MV-4-11 (cell line): Measurements from ENCODE around the gene BMP2K.
A peak's percentile ranks its signal among the peaks of the same experiment; 100 is the strongest.

ENCODE experiments used
- DNase-seq: peaks from one replicate; lab custom pipeline; 2025; lab: John Stamatoyannopoulos, UW

The BMP2K gene

DNA sequence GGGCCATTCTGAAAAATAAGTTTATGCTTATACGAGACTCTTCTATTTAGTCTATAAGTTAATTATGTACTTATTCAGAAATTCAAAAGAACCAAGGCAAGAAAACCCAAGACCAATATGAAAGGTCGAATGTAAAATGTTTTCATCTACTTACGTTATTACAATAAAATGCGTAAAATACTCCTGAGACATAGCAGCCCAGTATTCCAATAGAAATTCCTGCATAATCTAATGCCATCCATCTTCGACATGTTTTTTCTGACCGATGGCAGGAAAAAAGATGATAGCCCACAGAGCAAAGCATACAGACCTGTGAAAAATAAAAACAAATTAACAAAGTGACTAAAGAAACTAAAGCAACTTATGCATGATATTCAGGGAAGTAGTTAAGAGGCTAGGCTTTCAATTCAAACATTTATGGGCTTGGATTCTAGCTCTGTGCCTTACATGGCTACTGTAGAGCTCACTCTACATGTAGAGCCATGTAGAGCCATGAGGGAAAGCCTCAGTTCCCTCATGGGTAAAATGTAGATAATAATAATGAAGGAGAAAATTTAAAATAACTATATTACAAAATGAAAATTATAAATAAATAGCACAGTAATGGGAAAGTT is 154.0 kb downstream of the BMP2K start:
- DNase-seq, result no peak

DNA sequence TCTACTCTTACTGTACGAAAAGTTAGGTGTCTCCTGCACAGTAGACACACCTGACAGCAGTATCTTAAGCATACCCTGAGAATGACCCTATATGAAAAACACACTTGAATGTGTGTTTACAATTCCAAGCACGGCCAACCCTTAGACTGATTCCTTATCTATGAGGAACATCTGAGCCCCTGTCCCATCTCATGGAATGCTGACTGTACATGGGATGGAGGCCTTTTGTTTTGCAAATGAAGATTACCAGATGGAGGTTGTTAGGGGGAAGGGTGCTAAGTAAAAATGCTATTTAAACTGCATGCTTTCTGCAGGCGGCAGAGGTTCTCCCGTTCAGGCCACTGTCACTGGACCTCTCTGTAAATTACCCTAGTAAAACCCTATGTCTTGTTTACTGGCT is 160.8 kb downstream of the BMP2K start:
- DNase-seq, result no peak

DNA sequence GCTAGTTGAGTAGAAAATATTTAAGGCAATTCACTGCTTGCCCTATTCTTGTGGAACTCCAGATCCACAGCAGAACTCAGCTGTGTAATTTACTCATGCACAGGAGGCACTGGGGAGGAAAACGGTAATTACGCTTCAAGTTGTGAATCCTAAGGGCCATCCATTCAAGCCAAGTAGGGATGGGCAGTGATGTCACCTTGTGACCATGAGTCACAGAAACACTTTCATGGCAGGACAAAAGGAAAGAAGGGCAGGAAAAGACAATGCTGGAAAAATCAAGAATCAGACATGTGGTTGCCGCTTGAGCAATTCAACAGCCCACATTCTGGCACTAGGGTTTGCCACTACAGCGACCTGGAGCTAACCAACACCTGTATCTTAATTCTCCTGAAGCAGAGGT is 161.7 kb downstream of the BMP2K start:
- no peak for DNase-seq

DNA sequence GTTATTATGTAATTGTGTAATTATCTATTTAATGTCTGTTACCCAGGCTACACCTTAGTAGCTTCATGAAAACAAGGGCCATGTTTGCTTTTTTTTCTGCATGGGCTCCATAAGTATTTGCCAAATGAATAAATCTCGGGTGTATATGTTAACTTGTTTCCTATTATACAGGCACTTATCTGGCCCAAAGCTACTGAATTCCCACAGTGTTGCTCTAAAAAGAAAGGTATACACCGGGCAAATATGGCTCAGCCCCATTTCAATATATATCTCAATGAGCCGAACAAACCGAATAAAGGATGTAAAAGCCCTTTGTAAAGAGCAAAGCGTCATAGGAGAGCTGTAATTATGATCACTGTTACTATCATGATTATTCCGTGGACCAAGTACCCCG is 162.3 kb downstream of the BMP2K start:
- DNase-seq, result no peak

DNA sequence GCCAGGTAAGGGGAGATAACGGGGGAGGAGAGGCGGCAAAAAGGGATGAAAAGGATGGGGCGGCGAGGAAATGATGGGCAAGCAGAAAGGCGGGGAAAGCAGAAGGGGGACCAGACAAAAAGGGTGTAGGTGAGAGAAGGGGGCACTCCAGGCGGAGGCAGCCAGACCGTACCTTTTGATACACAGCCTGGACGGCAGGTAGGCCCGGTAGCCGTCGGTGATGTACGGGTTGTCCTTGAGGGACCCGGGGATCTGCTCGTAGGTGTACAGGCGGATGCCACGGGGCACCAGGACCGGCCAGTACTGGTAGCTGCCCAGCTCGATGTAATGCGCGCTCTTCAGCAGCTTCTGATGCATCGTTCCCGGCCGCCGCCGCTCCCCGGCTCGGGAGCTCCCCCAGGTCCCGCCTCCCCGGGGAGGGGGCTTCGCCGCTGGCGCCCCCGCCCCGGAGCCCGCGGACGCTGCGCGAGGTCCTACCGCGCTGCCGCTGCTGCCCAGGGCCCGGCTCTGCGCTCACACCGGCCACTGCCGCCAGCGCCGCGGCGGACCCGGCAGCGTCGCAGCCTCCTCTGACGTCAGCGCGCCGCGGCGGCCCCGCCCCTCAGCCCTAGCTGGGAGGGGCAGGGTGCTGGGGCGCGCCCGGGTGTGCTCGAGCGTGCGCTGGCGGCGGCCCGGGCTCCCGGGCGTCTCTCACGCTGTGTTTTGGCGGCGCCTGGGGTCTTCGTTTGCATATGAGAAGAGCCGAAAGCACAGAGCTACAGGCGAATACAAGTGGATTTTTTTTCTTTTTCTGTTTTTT is 162.9 kb downstream of the BMP2K start, which contains the start of gene PAQR3:
Gene PAQR3, minus strand, starts transcription at position 571 of the 799 bp plus-strand sequence. Its CDS starts 214 bp downstream, at position 357.
- DNase-seq, result peak; percentile 70

DNA sequence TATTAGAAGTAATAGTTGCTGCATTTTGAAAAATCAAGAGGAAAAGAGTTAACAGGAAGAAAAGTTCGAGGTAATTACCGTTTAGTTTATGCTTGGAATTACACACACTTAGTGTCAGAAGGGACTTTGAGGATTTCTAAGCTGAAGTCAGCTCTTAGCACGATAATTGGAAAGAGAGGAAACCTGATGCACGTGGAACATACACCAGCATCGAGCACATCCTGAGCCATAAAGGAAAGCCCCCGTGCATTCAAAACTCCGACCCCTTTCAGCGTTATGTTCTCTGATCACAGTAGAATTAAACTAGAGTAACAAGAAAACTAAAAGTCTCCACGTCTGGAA is 163.5 kb downstream of the BMP2K start:
- DNase-seq, result no peak

DNA sequence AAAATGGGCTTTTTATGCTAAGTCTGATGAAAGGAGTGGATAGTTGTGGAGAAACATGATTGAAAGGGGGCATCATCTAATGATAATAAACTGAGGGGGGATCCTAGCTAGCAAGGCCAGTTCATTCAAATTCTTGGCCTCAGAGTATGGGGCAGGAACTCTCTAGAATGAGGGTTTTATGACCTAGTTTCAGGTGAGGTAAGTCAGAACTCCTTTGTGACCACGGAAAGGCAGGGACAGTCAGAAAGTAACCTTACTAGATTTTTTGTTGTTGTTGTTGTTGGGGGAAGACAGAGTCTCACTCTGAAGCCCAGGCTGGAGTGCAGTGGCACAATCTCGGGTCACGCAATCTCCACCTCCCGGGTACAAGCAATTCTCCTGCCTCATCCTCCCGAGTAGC is 164.6 kb downstream of the BMP2K start:
- no peak for DNase-seq

DNA sequence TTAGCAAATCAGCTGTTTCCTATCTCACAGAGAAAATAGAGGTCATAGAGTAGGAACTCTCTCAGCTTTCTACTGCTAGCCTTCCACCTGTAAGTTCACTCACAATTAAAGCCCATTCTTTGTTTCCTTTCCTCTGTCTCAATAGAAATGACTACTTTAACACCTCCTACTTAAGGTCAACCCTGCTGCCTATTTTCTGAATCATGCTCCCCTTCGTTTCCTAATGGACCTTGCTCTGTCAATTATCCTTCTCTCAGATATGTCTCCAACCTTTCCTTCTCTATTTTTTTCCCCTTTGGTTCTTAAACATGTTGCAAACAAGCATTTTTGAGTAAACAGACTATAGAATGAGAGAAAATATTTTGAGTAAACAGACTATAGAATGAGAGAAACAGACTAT is 168.2 kb downstream of the BMP2K start:
- no peak for DNase-seq

DNA sequence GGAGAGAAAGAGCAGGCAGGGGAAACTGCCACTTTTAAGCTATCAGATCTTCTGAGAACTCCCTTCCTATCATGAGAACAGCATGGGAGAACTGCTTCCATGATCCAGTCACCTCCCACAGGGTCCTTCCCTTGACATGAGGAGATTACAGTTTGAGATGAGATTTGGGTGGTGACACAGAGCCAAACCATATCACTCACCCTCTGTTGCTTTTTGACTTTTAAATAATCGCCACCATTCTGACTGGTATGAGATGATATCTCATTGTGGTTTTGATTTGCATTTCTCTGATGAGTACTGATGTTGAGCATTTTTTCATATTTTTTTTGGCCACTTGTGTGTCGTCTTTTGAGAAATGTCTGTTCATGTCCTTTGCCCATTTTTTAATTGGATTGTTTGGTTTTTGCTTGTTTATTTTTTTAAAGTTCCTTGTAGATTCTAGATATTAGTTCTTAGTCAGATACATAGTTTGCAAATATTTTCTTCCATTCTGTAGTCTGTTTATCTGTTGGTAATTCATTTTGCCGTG is 169.6 kb downstream of the BMP2K start:
- no peak for DNase-seq

DNA sequence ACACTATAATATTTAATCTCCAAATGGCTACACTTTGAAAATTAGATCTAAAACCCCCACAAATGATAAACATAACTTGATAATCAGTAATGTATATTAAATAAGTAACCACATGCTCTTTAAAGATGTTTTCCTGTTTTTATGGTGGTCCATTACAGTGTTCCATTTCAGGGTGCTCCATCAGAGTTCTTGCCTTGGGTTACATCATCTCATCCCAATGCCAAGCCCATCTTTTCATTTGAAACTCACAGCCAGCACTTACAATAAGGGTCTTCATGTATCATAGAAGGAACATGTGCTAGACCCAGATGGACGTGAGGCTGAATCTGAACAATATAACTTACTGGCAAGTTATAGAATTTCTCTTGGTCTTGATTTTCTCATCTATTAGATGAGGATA is 173.6 kb downstream of the BMP2K start:
- no peak for DNase-seq

DNA sequence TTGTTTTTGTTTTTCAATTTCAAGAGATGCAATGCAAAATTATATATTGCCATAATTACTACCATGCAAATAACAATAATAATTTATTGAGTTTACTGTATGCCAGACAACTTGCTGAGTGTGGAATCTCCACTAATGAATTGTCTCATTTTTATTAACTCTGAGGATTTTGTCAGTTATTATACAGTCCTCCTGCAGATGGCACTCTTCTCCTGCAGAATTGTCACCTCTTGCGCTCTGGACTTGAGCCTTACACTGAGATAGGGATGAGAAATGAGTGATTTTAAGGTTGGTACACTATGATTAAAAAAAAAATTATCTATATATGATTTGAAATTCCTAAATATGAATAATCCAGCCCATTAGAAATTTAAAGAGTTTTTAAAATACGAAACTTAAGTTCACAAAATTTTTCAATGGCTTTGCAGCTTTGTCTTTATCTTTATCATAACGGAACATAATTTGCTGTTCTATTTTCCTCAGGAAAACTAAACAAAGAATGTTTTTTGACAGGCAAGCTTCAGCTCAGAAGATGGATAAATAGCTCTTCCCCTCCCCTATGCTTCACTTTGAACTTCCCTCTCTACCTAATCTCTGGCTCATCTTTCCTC is 175.8 kb downstream of the BMP2K start:
- DNase-seq, result peak; percentile 22

DNA sequence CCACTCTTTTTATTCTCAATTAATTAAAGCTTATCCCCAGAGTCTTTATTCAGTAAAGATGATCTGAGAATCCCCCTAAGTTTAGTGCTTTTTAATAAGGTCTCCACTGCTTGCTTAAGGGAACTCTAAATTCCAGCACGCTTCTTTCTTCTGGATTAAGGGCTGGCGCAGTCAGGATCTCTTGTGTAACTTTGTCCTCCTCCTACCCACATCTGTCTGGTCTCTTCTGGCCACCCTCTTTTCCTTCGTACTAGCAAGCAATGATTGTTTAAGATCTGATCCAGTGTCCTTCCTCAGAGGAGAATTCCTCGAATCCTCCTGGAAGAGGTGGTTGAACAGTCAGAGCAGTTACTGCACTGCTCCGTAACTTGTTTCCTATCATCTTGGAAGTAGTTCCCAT is 177.1 kb downstream of the BMP2K start:
- DNase-seq, result no peak

DNA sequence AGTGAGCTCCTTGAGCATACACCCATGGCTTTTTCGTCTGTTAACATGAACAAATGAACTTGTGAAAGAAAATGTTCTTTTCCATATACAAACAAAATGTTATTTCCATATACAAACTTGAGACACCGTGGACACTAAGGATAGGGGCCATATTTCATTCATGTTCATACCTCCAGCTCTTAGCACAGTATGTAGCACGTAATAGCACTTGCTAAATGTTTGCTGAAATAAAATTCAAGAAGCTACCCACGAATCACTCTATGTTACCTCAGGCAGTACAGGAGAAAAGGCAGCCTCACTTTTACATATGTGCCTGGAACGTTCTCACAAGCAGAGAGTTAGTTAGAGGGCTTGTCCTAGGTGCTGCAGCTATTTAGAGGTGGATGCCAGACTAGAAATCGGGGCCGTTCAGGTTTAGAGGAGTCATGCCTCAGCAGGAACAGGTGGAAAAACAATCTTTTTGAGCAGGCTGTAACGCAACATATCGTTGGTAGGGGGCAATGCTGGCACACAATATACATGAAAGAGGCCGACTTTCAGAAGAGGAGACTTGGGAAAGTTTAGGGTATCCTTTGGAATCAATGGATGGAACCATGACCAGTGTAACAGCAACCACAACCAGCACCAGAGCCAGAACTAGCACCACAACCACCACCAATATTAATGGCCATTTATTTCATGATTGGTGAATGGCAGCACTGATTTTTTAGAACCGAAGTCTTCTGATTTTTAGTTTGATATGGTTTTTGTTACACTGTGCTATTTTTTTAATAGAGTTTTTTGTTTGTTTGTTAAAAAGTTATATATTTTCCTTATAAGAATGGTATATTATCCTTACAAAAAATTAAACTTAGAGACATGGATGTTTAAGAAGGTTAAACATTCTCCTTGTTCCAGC is 177.9 kb downstream of the BMP2K start:
- DNase-seq, result no peak

DNA sequence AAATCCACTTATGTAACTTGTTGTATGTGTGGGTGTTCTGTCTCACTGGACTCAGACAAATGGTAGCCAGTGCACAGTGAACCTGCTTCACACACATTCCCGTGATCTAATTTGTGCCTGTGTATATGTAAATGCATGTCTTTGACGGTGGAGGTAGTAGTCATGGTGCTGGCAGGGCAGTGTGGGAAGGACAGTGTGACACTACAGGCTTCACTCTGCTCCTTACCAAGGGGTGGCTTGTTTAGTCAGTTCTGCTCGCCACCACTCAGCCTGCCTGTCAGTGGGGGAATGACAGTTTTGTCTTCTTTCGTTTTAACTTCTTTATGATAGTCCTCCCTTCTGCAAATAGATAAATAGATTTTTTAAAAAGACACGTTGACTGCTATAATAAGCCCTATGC is 180.8 kb downstream of the BMP2K start:
- DNase-seq, result no peak

DNA sequence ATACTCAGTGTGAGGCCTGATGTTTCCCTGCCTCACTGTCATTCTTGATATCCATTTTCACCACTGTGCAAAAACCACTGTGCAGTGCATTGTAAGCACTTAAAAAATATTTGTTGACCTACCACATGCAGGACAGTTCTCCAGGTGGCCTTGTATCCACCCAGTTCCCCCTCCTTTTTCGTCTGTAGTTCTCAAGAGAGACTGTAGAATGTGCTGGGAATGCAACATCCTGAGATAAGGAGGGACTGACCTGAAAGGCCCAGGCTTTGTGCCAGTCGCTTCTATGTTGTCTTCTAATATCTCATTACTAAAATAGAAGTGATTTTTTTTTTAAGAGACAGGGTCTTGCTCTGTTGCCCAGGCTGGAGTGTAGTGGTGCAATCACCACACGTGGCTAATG is 184.8 kb downstream of the BMP2K start:
- DNase-seq, result no peak
